Activated CD4-positive, alpha-beta T cell treated with anti-CD3 and anti-CD28 coated beads, Interleukin-2, Interleukin-6, amounts not matched to agents 100 ng/mL and 50 ng/mL, durations not matched to agents 16 hours and 8 hours (primary cell): ENCODE data around the gene CHD9.
"Not testable (repeated sequence)": the region's sequence is repeated elsewhere in the genome, so short reads cannot be mapped to it uniquely, and the experiment has no call there.

ENCODE experiments used
- DNase-seq: peaks from one replicate; pipeline ENCODE4 v3.0.0-alpha.2; 2020

CHD9 gene

DNA sequence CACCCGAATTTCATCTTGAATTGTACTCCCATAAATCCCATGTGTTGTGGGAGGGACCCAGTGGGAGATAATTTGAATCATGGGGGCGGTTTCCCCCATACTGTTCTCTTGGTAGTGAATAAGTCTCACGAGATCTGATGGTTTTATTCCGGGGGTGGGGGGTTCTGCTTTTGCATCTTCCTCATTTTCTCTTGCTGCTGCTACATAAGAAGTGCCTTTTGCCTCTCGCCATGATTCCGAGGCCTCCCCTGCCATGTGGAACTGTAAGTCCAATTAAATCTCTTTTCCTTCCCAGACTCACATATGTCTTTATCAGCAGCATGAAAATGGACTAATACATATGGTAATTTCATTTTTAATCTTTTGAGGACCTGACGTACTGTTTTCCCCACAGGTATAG, 20.7 kb downstream of the CHD9 start:
- not testable (repeated sequence) for DNase-seq

DNA sequence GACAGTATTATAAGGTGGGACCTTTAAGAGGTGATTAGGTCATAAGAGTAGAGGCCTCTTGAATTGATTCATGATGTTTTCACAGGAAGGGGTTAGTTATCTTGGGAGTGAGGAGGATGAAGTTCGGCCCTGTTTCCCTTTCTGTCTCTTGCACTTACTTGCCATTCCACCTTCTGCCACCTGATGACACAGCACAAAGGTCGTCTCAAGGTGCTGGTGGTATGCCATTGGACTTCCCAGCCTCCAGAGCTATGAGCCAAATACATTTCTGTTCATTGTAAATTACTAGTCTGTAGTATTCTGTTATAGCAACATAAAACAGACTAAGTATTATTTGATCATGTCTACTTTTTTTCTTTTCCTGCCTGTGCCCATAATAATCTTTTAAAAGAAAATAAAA, 23.5 kb downstream of the CHD9 start:
- no peak for DNase-seq

DNA sequence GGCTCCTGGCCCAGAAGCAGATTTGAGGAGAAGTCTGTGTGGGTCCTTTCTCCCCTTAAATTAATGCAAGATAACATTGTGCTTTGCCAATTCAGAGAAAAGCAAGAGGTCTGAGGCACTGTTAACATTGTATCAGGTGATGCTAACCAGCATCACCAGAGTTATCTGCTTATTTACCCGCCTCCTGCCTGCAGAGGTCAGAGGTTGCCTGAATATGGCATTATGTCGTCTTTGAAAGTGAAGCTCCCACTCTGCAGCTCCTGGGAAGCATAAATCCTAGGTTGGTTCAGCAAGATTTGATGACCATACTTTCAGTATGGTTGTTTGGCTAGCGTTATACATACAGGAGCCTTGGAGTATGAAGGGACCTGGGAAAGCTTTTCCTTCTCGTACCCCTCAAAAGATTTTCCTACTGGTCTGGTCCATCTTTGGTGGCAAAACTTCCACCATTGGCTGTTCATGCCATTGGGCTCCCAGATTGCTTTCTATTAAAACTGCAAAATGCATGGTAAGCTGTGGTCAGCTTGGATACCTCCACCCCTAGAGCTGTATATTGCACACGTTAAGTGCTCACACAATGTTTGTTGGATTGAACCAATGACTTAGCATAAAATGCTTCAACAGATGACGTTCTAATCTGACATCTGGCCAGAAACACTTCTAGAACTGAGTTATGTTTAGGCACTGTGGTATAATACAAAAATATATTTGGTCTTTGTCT, 24.1 kb downstream of the CHD9 start:
- DNase-seq, result no peak

DNA sequence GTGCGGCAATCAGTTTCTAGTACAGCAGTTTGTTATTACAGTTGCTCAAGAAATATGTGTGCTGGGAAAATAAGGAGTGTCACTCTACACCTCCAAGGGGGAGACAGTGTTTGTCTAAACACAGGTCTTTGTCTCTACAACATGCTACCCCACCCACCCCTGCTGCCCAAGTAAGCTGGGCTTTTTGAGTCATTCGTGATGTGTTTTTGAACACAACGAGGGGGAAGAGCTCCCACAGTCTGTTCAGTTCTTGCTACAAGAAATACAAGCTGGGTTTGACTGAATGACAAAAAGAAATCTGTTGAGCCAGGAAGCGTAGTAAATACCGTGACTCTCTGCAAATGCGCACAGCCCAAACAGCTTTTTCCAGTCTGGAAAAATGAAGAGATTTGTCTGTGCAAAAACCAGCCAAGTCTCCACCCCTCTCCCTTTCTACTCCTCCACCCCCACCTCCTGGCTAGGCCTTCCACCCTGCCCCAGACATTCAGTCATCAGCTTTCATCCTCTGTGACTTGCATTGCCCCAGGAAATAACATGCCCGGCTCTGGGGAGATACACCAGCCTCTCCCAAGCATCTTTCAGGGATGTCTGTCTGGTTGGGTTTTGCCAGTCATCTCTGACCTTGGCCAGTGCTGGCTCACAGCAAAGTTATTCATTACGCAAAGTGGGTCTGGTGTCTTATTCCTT, 25.7 kb downstream of the CHD9 start:
- DNase-seq, result no peak

DNA sequence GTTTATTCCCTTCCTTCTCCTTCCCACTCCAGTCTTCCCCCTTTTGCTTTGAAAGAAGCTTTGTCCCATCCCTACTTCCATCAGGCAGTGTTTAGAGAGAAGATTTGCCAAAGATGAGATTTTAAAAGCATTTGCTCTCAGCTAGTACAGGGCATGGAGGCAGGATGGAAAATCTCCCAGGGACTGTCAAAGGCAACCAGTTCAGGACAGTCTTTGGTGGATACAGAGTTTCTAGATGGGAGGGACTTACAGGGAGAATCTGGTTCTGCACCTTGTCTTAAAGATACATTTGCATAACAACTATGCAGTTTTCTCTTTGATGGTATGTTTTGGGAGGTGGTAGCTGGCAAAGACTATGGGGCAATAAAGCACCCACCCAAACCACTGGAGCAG, 26.2 kb downstream of the CHD9 start:
- no peak for DNase-seq

DNA sequence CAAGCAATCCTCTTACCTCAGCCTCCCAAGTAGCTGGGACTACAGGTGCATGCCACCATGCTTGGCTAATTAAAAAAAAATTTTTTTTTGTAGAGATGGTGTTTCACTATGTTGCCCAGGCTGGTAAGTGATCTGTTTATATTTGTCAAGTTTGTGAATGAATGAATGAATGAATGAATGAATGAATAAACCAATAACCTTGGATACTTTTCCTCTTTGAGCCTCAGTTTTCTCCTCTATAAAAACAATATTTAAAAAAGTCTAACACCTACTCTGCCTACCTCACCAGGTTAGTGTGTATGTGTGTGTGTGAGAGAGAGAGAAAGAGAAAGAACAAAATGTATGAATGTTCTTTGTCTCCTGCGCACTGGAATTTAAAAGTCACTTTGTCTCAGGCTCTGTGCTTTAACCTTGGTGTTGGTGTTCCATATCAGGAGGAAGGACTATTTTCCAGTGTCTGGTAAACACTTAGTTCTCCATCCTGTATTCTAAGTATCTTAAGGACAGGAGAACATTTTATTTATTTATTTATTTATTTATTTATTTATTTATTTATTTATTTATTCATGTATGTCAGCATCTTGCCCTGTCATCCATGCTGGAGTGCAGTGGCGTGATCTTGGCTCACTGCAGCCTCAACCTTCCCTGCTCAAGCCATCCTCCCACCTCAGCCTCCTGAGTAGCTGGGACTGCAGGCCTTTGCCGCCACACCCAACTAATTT, 27.1 kb downstream of the CHD9 start:
- DNase-seq, result no peak

DNA sequence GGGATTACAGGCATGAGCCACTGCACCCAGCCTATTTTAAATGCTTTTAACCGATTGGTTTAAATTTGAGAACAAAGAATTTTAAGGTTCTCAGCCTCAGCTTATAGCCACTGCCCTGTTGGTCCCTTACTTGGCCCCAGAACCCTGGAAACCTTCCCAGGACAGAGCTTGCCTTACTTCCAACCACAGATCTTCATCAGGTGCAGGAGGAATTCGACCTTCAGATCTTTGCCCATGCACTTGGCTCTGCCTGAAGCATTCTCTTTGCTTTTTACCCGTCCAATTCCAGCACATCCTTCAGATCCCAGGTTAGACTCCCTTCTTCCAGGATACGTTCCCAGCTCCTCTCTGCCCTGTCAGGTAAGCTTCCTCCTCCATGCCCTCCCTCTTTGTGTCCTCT, 27.7 kb downstream of the CHD9 start:
- DNase-seq, result no peak

DNA sequence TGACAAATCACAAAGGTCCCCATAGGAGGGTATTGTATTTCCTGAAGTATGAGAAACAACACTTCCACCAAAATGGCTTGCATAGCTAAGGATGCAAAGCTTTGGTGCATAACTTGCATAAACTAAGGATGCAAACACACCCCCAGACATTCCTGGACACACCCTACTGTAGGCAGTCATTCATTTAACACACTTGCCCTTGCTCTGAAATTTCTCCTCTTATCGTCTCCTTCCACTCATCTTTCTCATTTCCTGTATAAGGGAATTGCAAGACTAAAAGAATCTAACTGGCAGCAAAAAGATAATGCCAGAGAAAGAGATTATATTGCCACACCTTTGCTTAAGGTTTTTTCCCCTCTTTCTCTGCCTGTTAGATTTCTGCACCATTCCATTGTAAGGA, 28.3 kb downstream of the CHD9 start:
- DNase-seq, result no peak

DNA sequence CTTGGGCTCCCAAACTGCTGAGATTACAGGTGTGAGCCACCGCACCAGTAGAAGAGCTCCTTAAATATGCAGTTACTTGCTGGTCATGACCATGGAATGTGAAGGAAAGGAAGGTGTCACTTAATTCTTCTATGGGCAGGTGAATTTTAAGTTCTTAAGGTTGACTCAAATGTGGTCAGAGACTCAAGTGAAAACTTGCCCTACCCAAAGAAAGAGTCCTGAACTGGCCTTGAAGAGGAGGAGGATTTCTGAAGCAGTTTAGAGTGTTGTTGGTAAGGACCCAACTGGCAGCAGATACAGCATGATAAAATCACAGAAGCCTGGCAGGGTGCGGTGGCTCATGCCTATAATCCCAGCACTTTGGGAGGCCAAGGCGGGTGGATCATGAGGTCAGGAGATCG, 29.4 kb downstream of the CHD9 start:
- no peak for DNase-seq

DNA sequence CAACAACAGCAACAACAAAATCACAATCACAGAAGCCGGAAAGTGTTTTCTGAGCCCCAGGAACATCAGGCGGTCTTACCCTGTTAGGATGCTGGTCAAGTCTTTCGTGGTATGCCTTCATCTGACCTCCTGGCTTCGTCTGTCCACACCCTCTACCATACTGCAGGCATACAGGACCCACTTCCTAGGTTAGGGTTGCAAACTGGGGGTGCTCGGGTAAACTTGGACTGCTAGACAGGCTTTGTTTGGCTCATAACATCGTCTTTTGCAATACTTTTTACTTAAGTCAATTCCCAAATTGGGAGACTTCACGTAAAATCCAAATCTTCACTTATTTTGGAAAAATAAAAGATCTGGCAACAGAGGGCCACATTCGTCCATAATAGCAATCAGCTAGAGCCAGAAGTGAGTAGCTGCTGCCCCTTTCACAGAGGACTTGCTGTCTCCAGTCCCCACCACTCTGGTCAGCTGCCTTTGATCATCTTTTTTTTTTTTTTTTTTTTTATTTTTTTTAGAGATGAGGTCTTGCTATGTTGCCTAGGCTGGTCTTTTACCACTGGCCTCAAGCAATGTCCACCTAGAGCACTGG, 30.0 kb downstream of the CHD9 start:
- no peak for DNase-seq

DNA sequence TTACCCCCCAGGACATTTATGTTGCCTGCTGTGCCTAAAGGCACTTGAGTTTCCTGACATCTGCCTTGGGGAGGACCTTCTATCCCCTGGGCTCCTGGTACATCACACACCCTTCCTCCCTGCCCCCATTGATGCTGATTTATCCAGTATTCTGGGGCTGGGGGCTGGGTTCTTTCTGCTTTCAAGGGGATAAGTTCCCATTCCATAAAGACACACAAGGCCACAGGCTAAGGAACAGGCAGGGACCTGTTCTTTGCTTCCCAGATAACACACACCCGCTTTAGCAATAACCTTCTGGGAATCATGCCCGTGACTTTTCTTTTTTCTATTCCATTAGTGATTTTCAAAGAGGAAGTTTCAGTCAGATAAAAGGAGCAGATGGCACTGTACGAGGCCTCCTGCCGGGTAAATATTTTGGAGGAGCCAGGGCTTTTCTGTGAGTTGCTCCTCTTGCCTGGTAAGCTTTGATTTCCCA, 30.6 kb downstream of the CHD9 start:
- no peak for DNase-seq

DNA sequence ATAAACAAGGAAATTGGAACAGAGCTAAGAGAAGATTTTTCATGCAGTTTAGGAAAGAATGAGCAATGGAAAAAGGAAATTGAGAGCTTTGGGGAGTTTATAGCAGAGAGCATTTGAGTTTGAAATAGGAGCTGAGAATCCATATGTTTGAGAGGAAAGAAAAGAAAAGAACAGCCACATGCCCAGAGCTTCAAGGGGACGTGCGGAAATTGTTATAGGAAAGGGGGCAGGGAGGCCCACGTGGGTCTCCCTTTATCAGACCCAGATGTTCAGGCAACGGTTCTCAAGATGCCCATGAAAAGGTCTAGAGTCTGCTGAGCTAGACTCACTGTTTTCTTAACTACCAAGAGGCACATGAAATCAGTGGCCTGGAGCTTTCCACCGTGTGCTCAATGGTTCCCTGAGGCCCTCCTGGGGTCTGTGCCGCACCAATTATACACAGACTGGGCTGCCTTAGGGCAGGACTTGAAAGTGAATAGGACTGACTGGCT, 31.2 kb downstream of the CHD9 start:
- DNase-seq, result no peak

DNA sequence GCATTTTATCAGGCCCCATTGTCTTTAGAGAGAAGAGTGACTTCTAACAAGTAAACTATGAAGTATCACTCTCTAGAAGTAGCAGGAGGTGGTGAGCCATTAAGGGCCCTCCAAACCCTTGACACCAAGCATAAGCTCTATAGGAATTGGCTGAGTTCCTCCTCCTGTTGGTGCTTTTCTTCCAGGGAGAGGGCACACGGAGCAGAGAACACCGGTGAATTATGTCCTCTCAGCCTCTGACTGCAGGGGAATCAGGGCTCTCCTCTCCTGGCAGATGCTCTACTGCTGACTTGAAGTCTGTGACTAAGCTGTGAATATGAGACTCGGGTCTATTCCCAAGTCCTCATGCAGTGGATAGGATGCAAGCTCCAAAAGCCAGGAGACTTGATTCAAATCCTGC, 32.3 kb downstream of the CHD9 start:
- DNase-seq, result no peak

DNA sequence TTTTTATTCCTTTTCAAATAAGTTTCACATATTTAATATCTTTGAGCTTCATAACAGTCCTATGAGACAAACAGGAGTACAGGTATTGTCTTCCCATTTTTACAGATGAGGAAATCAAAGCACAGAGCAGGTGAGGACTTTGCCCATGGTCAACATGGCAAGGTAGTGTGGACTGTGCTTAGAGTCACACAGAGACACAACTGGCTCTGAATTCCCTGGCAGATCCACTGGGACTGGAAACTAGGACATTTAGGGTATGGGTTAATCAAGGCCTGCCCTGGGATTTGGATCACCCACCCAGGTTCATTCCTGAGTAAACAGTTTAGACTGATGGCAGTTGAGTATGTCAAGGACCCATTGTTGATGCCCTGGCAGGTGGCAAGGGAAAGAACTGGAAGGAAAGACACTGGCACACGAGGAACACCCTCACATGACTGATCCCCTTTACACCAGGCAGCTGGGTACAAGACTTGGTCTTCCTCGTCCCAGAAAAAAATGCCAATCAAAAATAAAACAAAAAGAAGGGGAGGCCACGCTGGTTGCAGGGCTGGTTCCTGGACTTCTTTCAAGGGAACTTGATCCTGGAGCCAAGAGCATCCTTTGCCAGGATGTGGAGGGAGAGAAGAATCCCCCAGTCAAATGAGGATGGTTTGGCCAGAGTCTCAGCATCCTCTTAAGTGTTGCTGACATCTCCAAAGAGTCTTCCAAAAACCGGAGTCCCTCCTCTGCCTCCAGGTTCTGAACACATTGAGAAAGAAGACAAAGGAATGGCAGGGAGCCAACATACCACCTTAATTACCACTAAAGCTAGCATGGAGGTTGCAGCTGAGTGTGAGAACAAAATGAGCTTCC, 34.9 kb downstream of the CHD9 start:
- DNase-seq, result no peak

DNA sequence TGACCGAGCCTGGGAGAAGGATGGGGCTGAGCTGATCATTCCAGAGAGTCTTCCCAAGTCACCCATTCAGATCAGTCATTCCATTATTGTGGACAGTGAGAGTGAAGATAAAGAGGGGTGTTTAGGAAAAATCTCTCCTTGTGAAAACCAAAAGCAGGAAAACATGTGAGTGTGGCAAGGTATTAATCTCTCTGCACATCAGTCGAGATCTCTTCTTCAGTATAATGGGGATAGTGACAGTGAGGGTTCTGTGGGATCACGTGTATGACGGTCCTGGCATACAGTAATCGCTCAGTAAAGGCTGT, 35.4 kb downstream of the CHD9 start:
- DNase-seq, result no peak

DNA sequence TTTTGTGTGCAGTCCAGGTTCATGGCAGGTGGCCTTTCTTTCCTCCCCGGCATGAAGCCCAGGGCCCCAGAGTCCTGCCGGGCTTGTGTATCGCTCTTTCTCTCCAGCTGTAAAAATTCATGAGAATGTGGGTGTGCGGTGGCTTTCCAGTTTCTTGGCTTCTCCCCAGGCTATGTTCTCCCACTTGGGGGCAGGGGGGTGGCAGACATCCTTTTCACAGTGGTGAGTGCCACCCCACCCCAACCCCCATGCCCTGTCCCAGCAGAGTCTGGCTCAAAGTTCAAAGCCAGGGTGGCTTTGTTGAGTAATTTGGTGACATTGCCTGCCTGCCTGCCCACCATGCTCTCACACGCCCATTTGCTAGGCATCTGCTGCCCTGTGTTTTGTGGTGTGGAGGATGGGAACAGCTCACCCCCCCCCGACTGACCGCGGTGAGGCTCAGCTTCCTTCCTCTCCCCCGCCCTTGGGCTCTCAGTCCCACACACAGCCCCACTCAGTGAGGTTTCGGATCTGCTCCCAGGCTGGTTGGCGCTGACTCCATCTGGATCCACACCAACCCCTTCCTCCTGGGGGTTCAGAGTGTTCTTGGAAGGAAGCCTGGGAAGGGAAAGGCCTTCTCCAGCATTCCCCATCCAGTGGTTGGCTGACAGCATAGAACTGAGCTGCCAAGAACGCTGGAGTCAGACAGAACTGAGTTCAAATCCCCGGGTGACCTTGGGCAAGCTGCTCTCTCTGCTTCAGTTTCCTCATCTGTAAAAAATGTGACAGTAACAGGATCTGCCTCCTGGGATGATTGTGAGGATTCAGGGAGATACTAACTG, 36.0 kb downstream of the CHD9 start:
- peak; percentile 27 for DNase-seq

DNA sequence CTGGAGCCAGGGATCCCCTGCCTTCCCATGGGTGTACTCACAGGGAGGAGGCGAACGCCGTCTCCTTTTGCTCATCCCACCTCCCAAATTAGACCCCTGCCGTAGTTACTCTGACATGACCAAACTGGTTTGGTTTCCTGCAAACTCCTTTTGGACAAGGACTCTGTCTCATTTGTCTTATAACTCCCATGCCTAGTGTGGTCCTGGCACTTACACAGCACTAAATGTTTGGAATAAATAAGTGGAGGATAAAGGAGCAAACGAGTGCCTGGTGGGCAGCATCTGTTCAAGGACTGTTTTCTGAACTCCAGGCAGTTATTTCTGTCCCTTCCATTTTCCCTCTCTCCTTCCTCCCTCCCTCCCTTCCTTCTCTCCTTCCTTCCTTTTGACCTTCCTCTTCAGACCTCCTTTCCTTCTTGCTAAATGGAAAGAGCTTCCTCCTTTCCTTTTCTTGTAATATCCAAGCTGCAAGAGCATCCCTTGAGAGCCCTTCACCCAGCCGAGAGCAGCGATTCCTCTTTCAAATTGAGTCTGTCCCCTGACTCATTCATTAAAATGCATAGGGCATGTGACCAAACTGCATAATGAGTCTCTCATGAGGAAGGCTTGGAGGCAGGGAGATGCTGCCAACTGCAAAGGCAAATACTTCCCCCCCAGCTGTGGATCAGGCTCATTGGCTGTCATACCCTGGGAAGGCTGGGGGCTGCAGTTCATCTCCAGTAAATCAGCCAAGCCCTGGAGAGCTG, 36.8 kb downstream of the CHD9 start:
- DNase-seq, result peak; percentile 66

DNA sequence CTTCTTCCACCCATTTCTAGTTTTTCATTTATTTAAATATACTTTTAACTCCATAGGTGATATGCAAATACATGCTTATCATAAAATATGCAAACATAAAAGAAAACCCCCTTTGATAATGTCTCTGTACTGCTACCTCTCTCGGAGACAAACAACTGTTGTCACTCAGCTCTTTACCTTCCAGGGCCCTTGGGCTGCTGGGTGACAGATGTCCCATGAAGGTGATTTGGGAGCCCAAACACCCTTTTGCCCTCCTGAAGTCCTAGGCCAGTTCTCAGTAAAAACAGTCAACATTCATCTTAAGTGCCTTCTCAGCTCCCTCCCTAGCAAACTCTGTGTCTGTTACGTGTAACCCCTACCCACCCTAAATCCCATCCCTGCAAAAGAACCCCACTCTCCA, 37.5 kb downstream of the CHD9 start:
- no peak for DNase-seq

DNA sequence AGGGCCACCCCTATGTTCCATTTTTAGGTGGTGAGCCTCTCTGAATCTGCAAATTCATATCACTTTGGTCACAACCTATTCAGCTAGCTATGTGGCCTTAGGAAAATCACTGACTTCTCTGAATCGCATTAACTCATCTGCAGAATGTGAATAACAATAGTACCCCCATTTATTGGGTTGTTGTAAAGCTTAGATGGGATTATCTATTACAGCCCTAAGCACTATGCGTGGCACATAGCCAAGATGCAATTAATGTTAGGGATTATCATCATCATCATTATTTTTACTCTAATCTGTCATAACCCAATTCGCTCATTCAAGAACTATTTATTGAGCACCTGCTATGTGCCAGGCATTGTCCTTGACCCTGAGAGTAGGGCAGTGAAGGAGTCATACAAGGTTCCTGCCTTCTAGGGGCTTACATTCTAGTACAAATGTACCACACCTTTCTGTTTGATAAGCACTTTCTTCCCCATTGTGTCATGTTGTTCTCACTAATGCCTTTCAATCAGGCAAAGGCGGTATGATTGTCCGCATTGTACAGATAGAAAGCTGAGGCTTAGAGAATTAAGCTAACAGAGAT, 38.5 kb downstream of the CHD9 start:
- DNase-seq, result no peak

DNA sequence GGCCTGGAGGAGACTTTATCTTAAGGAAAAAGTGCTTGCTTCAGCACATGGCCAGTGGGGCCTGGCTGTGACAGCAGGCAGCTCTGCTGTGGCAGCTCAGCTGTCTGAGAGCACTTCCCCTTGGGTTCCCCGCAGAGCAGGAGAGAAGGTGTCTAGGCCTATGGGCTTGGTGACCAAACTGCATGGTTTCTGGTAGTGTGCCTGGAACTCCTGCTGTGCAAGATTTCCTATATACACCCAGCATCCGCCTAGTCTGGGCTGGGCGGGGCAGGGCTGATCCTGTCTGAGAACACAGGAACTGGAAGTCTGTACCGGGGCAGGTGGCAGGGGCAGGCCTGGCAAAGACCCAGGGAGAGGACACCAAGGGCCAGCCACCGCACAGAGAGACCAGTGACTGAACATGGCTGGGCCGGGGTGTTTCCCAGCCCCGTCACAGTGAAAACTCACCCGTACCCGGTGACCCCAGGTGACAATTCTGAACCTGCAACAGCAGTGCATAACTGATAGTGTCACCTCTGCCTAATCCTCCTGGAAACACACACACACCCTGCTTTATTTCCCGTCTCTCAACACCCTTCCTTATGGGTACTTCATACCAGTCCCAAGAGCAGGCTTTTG, 39.3 kb downstream of the CHD9 start:
- DNase-seq, result peak; percentile 10
